Measurements from ENCODE around the gene ZIC4. TPM values are rescaled to one million over a fixed set of nuclear protein-coding genes. Genes with fewer than 3 reads are reported as not detected.

The ZIC4 gene
- total RNA-seq, 1 donor from 2014 or later: 0.99 TPM

- DNase-seq (ENCODE audit: low read depth, low spot score): peak; percentile 51
Measured at GRCh38 chr3:147391781-147392624, 14.3 kb downstream of the ZIC4 start.

- DNase-seq (ENCODE audit: low read depth, low spot score): no peak
Measured at GRCh38 chr3:147390589-147391569, 15.5 kb downstream of the ZIC4 start.

- no peak for DNase-seq (ENCODE audit: low read depth, low spot score)
Measured at GRCh38 chr3:147389717-147390116, 16.6 kb downstream of the ZIC4 start.

- DNase-seq (ENCODE audit: low read depth, low spot score): no peak
Measured at GRCh38 chr3:147388700-147389580, 17.4 kb downstream of the ZIC4 start.

- no peak for DNase-seq (ENCODE audit: low read depth, low spot score)
Measured at GRCh38 chr3:147387885-147388699, 18.3 kb downstream of the ZIC4 start.

GRCh38 chr3:147387291-147387884 lies 19.0 kb downstream of the ZIC4 start:
- DNase-seq (ENCODE audit: low read depth, low spot score): no peak

- no peak for DNase-seq (ENCODE audit: low read depth, low spot score)
Measured at GRCh38 chr3:147385059-147386012, 21.0 kb downstream of the ZIC4 start.

- no peak for DNase-seq (ENCODE audit: low read depth, low spot score)
Measured at GRCh38 chr3:147384210-147385058, 21.9 kb downstream of the ZIC4 start.

GRCh38 chr3:147383617-147384016 lies 22.7 kb downstream of the ZIC4 start:
- no peak for DNase-seq (ENCODE audit: low read depth, low spot score)

GRCh38 chr3:147381596-147381995 lies 24.7 kb downstream of the ZIC4 start:
- no peak for DNase-seq (ENCODE audit: low read depth, low spot score)

- no peak for DNase-seq (ENCODE audit: low read depth, low spot score)
Measured at GRCh38 chr3:147380977-147381376, 25.4 kb downstream of the ZIC4 start.

- no peak for DNase-seq (ENCODE audit: low read depth, low spot score)
Measured at GRCh38 chr3:147380387-147380951, 25.9 kb downstream of the ZIC4 start.

GRCh38 chr3:147379651-147380050 lies 26.7 kb downstream of the ZIC4 start:
- no peak for DNase-seq (ENCODE audit: low read depth, low spot score)

GRCh38 chr3:147377412-147378367 lies 28.7 kb downstream of the ZIC4 start:
- no peak for DNase-seq (ENCODE audit: low read depth, low spot score)

GRCh38 chr3:147373301-147373700 lies 33.0 kb downstream of the ZIC4 start:
- no peak for DNase-seq (ENCODE audit: low read depth, low spot score)

- no peak for DNase-seq (ENCODE audit: low read depth, low spot score)
Measured at GRCh38 chr3:147372525-147373027, 33.8 kb downstream of the ZIC4 start.

Data from pulmonary artery endothelial cell (primary cell).